GM18498 (cell line): ENCODE data around the gene DHRS11.

Source experiments
- ATAC-seq: cut with Tn5 transposase; IDR thresholded peaks from one replicate; pipeline ENCODE4 v1.9.1; 2021; ENCODE audit warnings: mild to moderate bottlenecking, moderate library complexity; ENCODE audit not compliant: unreplicated experiment

The DHRS11 gene, protein sequence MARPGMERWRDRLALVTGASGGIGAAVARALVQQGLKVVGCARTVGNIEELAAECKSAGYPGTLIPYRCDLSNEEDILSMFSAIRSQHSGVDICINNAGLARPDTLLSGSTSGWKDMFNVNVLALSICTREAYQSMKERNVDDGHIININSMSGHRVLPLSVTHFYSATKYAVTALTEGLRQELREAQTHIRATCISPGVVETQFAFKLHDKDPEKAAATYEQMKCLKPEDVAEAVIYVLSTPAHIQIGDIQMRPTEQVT

DNA sequence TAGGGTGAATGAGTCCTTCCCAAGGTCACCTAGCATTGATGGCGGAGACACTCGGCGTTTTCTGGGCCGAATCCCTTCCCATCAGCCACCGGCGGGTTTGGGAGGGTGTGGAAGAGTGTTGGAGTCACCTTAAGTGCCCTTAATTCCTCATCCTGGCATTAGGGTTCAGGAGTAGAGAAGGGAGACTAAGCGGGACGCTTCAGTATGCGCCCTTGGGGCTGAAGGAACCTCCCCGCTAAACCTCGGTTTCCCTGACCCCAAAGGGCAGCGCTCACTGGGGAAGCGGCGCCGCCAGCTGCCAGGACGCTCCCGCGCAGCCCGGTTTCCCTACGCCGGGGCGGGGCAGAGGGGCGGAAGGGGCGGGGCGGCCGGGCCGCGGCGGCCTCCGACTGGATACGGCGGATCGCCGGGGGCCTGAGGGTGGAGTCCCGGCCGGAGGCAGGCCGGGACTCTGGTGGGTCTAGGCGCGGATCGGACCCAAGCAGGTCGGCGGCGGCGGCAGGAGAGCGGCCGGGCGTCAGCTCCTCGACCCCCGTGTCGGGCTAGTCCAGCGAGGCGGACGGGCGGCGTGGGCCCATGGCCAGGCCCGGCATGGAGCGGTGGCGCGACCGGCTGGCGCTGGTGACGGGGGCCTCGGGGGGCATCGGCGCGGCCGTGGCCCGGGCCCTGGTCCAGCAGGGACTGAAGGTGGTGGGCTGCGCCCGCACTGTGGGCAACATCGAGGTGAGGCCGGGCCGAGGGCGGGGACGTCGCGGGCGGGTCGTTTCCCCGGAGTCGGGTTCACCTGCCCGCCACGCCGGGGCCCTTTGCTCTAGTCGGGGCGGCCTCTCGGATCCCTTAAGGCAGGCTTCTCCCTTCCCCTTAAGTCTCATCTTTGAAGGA is at the start of gene DHRS11:
Gene DHRS11, plus strand, starts transcription at position 446 of the 882 bp plus-strand sequence. Its CDS starts 131 bp downstream, at position 577.
- ATAC-seq: peak; percentile 92

DNA sequence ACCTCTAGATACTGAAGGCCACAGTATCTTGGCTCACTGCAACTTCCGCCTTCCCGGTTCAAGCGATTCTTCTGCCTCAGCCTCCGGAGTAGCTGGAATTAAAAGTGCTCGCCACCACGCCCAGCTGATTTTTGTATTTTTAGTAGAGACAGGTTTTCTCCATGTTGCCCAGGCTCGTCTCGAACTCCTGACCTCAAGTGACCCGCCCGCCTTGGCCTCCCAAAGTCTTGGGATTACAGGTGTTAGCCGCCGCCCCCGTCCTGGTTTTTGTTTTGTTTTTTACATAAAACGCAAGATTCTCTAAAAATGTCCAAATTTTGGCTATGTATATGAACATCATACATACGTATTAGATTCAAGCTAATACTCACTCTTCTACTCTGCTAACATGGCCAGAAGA is 48.9 kb upstream of the DHRS11 start:
- ATAC-seq: no peak

DNA sequence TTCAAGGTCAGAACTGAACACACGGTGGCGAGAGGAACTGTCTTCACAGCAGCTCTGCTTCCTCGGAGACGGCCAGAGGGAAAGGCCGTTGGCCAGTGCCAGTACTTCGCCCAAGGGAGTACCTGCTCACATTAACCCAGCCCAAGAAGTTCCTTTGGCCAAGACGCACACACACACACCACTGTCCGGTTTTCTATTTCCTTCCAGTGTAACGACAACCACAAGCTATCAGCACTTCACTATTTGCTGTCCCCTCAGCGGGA is 47.7 kb upstream of the DHRS11 start:
- ATAC-seq: peak; percentile 5

DNA sequence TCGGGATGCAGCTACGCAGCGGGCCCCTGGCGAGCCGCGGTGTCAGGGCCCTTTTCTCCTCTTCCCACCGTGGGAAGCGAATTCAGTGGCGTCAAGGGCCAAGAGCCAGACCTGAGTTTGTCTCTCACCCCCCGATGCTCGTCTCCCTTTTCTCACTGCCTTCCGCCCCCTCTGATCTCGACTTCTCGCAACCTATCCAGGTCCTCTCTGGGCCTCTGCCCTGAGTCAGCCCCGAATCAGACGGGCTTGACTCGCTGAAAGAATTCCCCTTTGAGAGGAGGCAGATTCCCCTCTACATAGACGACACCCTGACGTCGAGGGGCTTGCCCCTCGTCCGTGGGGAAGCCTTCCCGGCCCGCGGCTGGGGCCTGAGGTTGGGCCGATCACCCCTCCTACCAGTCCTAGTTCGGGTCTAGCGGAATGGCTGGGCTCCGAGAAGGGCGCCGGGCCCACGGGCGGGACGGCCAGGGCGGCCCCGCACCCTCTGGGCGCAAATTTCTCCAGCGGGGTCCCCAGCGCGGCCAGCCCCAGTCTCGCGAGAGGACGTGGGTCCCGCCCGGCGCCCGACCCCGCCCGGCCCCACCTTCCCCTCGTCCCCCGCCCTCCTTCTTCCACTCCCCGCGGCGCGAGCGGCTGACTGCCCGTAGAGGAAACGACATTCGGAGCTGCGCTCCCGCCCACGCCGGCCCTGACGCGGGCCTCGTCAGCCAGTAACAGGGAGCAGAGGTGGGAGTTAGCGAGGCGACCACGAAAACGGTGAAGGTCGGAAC is 47.2 kb upstream of the DHRS11 start, which contains the start of gene GGNBP2:
Gene GGNBP2, plus strand, starts transcription at position 613 of the 770 bp plus-strand sequence. CDS start 806 bp downstream, outside the sequence.
- ATAC-seq: peak; percentile 58

DNA sequence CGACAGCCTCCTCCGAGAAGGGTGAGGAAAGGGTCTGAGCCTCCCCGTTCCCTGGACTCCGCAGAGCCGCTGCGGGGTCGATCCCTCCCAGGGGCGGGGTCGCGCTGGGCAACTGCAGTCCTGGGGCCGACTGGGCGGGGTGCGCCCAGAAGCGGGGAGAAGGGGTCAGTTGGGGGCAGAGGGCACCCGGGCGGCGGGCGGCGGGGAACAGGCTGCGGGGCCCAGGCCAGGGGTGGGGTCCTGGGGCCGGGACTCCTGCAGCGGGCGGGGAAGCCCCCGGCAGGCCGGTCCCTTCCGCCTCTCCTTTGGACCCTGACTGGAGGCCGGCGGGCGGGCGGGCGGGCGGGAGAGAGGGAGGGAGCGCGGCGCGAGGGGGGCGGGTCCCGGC is 46.6 kb upstream of the DHRS11 start:
- ATAC-seq: peak; percentile 42

DNA sequence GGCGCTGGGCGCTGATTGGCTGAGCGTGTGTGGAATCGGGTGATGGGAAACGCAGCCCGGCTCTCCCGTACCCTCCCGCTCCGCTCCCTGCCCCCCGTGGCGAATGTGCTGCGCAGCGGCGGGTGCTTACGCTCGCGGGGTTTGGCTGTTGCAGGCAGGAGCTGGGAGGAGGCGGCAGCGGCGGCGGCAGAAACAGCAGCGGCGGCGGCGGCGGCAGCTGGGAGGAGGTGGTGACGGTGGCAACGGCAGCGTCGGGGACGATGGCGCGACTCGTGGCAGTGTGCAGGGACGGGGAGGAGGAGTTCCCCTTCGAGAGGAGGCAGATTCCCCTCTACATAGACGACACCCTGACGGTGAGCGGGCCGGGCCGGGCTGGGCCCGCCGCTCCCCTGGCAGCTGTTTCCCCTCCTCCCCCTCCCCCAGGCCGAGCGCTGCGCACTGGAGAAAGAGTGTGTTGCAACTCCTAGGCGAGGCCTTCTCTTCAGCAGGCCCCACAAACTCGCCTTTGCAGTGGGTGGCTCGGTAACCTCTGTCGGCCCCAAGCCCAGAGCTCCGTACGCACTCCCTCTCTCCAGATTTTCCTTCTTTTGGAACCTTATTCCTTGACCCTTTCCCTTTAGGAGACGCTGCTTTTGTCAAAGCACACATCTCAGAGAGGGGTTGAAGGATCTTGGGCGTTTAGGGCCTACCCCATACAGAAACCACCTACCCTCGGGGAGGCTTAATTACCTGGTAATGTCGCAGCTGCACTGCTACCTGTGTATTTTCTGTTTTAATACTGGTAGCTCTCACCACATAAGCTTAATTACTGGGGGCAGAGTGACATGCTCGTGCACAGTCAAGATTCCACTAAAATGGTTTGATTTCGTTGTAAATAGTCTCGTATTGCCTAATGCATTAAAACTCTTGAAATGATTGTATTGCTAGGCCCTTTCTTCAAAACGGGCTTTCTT is 45.9 kb upstream of the DHRS11 start:
- ATAC-seq: peak; percentile 68

DNA sequence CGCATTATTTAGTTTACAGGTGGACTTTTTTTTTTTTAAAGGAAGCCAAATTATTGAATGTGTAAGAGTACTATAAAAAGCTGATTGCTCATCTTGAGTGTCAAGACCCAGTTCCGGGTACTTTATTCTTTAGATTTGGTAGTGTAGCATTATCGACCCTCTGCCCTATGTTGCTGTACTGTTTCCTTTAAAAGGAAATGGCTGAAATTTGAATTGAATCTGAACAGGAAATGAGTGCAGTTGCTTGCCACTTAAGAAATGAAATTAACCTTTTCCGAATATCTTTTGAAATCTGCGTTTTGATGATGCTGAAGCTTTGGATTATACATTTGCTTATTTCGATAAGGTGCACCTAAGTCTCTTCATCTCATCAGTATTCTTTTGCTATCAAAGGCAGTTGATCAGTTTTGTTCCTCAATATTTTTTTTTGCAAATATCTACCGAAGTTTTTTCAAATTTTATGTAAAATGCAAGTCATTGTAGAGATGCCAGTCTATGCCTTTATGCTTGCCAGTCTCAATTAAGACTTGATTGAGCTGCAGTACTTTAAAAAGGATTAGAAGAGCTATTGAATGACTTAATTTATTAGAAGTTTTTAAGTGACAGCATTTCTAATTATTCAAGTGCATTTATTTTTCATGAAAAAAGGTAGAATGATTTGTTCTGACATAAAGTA is 45.1 kb upstream of the DHRS11 start:
- ATAC-seq: no peak

DNA sequence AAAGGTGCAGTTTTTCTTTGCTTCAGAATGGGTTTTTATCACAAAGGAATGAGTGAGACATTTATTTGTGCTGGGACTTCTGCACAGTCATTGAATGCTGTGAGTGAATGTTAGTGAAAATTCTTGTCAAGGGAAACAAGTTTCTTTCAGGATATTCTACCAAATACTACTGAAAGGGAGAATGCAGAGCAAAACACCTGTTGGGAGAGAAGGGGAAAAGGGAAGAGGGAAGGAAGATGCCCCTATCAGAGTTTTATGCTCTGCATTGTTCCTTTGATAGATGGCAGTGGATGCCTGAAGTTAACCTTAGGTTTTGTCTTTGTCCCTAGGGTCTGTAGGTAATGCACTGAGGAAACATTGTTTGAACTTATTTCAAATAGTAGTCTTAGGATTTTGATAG is 43.9 kb upstream of the DHRS11 start:
- ATAC-seq: no peak

DNA sequence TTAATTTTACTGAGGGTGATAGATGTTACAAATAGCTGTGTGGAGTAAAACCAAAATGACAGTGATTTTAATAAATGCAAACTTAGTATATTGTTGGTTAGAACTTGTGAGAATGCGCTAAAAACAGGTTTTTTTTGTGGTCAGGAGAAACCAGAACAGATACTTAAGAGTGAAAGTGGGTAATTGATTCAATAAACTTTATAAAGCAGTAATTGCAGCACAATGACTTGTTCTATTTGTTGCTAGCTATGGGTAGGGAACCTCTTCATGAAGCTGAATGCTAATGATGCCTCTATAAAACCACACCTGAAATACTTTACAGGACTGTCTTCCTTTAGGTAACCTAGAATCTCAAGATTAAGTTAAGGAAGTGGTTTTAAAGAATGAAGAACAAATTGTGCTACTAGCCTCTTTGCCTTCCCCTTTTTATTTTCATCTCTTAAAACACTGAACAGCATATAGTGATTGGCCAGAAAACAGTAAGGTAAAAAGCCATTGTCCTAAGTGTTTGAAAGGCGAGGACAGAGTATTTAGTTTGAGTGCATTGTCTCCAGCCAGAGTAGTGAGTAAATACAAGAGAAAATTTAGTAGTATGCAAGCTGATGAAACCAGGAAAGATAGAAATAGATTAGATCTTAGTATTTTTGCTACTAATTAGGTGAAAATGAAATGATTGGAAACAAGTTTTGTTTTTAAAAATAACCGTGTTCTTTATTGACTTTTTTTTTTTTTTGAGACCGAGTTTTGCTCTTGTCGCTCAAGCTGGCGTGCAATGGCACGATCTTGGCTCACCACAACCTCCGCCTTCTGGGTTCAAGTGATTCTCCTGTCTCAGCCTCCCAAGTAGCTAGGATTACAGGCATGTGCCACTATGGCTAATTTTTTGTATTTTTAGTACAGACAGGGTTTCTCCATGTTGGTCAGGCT is 40.9 kb upstream of the DHRS11 start:
- no peak for ATAC-seq

DNA sequence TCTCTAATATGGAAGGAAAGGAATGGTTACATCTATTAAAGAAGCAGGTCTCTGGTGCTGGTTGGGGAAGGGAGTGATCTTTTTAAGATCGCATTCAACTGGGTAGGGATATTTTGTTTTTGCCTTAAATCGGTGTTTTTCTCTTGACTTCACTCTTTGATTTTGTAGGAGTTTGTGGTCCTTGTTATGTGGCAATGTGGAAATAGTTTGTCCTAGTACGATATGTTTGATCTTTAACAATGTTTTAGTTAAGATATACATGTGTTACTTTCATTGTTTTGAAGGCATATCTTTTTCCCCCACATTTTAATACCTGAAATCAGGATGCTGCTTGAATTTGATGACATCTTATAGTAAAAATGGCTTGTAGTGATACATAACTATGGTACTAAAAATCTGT is 38.2 kb upstream of the DHRS11 start:
- ATAC-seq: no peak

DNA sequence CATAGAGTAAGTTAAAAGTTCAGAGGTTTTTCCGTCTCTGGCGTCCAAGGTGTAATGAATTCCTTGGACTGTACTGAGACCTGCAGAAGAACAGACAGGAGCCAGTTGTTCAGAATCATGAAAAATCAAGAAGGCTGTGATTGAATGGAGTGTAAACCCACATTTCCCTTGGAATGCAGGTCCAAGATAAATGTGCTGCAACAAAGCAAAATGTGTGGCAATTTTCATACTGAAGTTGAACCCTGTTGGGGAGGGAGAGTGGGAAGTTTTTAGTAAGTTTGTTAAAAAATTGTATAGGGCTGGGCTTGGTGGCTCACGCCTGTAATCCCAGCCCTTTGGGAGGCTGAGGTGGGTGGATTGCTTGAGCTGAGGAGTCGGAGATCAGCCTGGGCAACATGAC is 25.6 kb upstream of the DHRS11 start:
- ATAC-seq: no peak

DNA sequence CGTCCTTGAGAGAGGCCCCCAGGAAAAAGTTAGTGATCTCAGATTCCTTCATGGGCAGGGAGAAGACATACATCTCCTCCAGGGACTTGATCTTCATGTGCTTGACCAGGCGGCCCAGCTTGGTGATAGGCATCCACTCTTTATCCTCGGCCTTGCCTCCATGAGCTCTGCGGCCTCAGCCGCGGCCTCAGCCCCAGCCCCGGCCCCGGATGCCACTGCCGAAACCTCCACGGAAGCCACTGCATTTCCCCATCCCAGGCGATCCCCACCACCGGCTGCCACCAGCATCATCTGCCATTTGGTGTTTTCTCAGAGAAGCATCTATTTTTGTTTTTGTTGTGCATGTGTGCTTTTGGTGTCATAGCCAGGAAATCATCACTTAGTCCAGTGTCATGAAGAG is 16.7 kb upstream of the DHRS11 start:
- ATAC-seq: no peak

DNA sequence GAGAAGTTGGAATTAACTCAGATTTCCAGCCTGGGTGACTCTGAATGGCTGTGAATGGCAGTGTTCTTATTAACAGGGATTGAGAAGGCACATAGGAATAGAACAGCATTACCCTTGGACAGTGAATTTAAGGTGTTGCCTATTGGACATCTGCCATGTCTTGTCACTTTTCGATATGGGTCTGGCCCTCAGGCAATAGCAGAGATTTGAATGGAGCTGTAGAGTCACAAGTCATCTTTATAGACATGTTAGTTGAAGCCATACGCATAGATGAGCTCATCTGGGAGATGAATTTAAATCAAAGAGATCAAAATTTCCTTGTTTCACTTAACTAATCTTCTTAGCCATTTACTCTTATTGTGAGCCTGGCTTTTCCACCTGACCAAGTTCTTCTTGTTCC is 14.9 kb upstream of the DHRS11 start:
- ATAC-seq: no peak

DNA sequence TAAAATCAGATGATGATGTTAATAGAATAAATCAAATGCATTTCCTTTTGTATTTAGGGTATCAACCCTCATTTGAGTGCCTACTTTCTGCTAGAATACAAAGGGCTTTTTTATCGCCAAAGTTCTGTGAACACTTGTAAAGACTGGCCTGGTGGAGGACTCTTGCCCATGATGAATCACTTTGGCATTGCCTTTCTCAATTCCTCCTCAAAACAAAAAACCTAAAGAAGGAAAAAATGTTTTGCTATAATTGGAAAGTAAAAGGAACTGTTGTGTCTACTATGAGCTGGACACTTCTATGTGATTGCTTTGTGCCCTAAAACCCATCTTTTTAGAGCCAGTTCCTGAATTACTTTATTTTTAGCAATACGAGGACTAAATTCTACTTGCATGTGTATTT is 13.0 kb upstream of the DHRS11 start:
- ATAC-seq: no peak

DNA sequence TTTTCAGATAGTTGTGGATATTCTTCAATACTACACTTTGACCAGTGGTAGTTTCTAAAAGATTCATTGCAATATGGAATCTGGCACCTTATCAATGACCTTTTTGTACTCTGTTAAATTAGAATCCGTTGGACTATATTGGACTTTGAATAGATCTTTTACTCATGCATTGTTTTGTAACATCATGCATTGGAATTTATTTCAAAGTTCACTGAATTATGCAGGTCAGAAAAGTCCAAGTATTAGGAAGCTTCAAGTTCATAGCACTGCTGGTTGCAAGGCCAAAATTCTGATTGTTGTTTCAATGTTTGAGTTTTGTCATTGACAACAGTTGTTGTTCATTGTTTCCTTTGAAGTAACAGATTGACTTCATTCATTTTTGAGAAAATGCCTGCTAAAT is 7.9 kb upstream of the DHRS11 start:
- no peak for ATAC-seq

DNA sequence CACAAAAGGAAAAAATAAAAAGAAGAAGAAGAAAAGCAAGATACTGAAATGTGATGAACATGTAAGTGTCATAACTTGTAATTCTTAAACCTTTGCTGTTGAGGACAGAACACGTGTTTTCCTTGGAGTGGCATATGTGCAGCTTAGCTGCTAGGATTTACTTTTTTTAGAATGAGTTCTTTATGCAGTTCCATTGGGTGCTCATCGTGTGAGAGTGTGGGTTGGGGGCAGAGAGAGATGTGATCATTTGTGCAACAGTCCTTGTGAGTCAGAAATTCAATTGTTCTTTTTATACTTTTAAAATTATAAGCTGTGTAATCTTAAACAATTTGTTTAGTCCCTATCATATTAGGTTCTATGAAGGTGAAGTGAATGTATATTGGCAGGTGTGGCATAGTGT is 5.5 kb upstream of the DHRS11 start:
- no peak for ATAC-seq

DNA sequence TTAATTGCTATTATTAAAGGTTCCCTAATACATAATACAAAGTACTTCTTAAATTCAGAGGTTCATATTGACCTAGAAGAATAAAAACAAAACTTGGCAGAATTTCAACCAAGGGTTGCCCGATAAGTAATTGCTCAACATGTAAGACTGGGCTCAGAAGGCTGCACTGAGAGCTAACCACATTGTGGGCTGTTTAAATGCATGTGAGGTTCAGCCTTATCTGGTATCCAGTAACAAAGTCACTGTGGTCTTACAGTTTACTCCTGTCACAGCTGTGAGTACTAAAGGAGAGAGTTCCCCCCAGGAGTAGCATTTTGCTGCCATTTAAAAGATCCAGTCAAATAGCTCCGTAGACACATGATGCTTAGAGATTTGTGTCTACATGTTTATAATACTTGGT is 1.6 kb upstream of the DHRS11 start:
- ATAC-seq: no peak

DNA sequence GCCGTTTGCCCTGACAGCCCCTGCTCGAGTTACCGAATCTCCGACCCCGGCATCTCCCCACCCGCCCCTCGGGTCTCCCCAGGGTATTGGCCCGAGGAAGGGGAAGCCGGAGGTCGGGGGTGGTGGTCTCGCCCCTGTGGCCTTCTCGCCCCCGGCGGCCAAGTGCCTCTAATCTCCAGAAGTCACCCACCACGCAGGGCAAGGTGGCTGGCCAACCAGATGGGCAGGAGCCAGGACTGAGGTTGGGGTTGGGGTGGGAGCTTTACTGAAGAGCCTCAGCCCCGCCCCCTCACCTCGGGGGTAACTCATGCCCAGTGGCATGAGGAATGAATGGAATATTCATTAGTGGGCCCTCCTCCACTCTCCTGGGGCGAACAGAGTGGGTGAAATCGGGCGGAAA is 637 bp downstream of the DHRS11 start:
- no peak for ATAC-seq

DNA sequence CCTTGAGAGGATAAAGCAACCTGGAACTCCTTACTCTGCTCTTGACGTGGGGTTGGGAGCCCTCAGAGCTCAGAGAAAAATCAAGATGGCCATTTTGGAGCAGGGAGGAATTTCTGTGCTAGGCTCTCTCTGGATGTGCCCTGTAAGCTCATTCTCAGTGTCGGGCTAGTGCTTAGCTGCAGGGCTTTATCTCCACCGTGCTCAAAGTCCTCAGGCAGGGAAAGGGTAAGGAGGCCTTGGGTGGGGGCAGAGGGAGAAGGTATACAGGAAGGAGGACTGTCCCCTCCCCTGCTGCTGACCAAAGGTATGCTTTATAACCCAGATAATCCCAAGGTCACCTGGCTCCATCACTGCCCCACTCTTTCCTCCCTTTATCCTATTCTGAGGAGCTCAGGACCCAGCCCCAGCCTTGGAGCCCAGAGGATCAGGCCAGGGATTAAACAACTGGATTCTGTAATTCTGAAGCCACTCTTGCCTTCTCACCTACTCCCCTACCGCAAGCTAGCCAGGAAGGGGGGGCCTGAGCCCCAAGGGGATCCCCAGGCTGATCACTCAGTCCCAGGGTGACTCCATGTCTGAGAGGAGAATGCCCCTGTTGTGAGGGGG is 1.1 kb downstream of the DHRS11 start:
- ATAC-seq: no peak
